Heart left ventricle (tissue), 16 donors: ENCODE data around the gene CUX1. TPM values are rescaled to one million over a fixed set of nuclear protein-coding genes. Genes with fewer than 3 reads are reported as not detected.

Source experiments
- ATAC-seq, 4 donors: fragments of 200-7000 bp; cut with Tn5 transposase; one replicate each; pipeline ENCODE4 v1.9.1; 2020 to 2022; ENCODE audit warnings: moderate library complexity in 4 of 4, mild to moderate bottlenecking in 3 of 4, moderate number of reproducible peaks in 1 of 4
- DNase-seq, 5 donors: peaks; one replicate each; pipeline ENCODE4 v3.0.0-alpha.2; 2020
- H3K27ac ChIP-seq, 12 donors: fragments of 200-600 bp; sonication (generic) in 4 of 12; one replicate each; pipeline versions ENCODE4 v1.5.0 to v1.8.0; 2016 to 2022; ENCODE audit warnings: mild to moderate bottlenecking in 2 of 12
- H3K27me3 ChIP-seq, 9 donors: fragments of 200-600 bp; sonication (generic) in 2 of 9; one replicate each; pipeline versions ENCODE4 v1.5.1 to v1.8.0; 2016 to 2022; ENCODE audit warnings: mild to moderate bottlenecking in 3 of 9
- H3K36me3 ChIP-seq, 9 donors: fragments of 200-600 bp; sonication (generic) in 2 of 9; one replicate each; pipeline versions ENCODE4 v1.5.0 to v1.8.0; 2018 to 2022; ENCODE audit warnings: mild to moderate bottlenecking in 2 of 9
- H3K4me1 ChIP-seq, 12 donors: fragments of 200-600 bp; sonication (generic) in 4 of 12; one replicate each; pipeline versions ENCODE4 v1.5.0 to v1.8.0; 2016 to 2022; ENCODE audit warnings: mild to moderate bottlenecking in 3 of 12
- H3K4me3 ChIP-seq, 12 donors: fragments of 200-600 bp; sonication (generic) in 4 of 12; one replicate each; pipeline versions ENCODE4 v1.5.0 to v1.8.0; 2017 to 2022; ENCODE audit warnings: mild to moderate bottlenecking in 9 of 12, moderate library complexity in 4 of 12
- H3K9me3 ChIP-seq, 12 donors: fragments of 200-600 bp; sonication (generic) in 4 of 12; one replicate each; pipeline versions ENCODE4 v1.5.0 to v1.8.0; 2016 to 2022; ENCODE audit warnings: mild to moderate bottlenecking in 1 of 12
- CTCF ChIP-seq, 12 donors: fragments of 200-600 bp; sonication (generic) in 4 of 12; IDR thresholded peaks; one replicate each; pipeline versions ENCODE4 v1.5.0 to v1.8.0; 2018 to 2022; ENCODE audit warnings: antibody characterized with exemption in 12 of 12, mild to moderate bottlenecking in 5 of 12
- POLR2A ChIP-seq, 2 donors: fragments of 450-650 bp; IDR thresholded peaks; one replicate each; pipeline ENCODE4 v1.6.1; 2017; ENCODE audit warnings: antibody characterized with exemption in 2 of 2, mild to moderate bottlenecking in 2 of 2, moderate library complexity in 2 of 2
- WGBS, 4 donors: extraction: QIAGEN DNeasy Blood & Tissue Kit in 2 of 4; methylation state at CpG; one replicate each; pipeline versions ENCODE4 v1.1.5 to v1.1.7; 2013 to 2018; 5-methylcytosine and 5-hydroxymethylcytosine counted together
- intact Hi-C, 10 donors: fragments of 100-400 bp; cut with DNase I; formaldehyde crosslinking; loops; one replicate each; pipeline versions ENCODE4 v1.11.1 to v1.14.2; 2022
- polyA plus RNA-seq, 2 donors: library from polyadenylated mRNA; stranded (reverse); fragments of 200-250 nt; gene quantifications; one replicate each; pipeline ENCODE4 v1.2.3, GENCODE V29; 2013
- total RNA-seq, 9 donors: library from RNA; depleted of rRNA in 2 of 9; stranded (reverse); fragments of >200 nt in 2 of 9; fragmentation: NEBNext Ultra II Directional in 3 of 9; extraction: Animal tissue kit (Norgen Biotek cat#: 25700) in 3 of 9; gene quantifications; one replicate each; pipeline versions ENCODE4 v1.1.0 to v1.2.4, GENCODE V29; 2016 to 2023
- donor health status: ischemic (EF 13 %, LVEDD 7.1; RV severe dilation, severe dysfunction).
- donor health status: healthy with polysubstance abuse.
- donor health status: DM: no; HTN: yes; CAD: no.
- donor health status: DM: no; HTN: no; CAD: no.
- donor health status: ischemic (EF 25% LVEDD 6.9; RV normal size, moderate dysfunction).
- donor health status: ischemic (EF 25% LVEDD 5.7; RV mildly dilated, moderate dysfunction).
- donor health status: healthy.
- donor health status: DM: yes; HTN: yes; CAD: no.
- donor health status: ischemic (EF 35%, LVEDD 5.7; RV mildly dilated, moderate dysfunction).
- donor health status: nonischemic (EF 11% LVEDD 7.7; RV severe dilation, severe dysfunction).
- donor health status: DM: yes; HTN: yes; CAD: no.
- donor health status: PGD.
- donor health status: ischemic (EF 29% LVEDD 5.4; RV normal size, mild dysfunction).
- donor health status: nonischemic (EF 23%, LVEDD 6.1; RV moderate dilation, normal function).

CUX1 gene
- total and polyA plus RNA-seq, 11 donors: 51.9 to 173 (median 122) TPM

- no peak for DNase-seq
- H3K36me3 ChIP-seq: peaks cover 0 to 22% (median 2%) of the 10 kb centered on the region in 9 donors
- intact Hi-C loops: no loop called here
- TF ChIP-seq POLR2A (IDR thresholded peaks at IDR 0.05) (no peak), CTCF (IDR thresholded peaks at IDR 0.05) (no peak)
- no peak overlapping the region for H3K27ac ChIP-seq
- H3K27me3 ChIP-seq: no peaks in the 10 kb centered on the region
- peak in 1 of 4 donors; percentile 19 for ATAC-seq
- no peaks in the 10 kb centered on the region for H3K9me3 ChIP-seq
- no peak overlapping the region for H3K4me3 ChIP-seq
- peaks cover 0 to 4% (median 0%) of the 10 kb centered on the region in 12 donors for H3K4me1 ChIP-seq
- WGBS, 4 donors: 88 to 94% (median 91%) methylated on average over 13 to 14 of the region's 14 CpGs
Observed at GRCh38 chr7:102220229-102220850, 402.9 kb downstream of the CUX1 start.

- no peak for TF ChIP-seq POLR2A (IDR thresholded peaks at IDR 0.05)
- TF ChIP-seq CTCF (IDR thresholded peaks at IDR 0.05): no peak
- H3K36me3 ChIP-seq: peaks cover 0 to 16% (median 0%) of the 10 kb centered on the region in 9 donors
- no peak for DNase-seq
- no peaks in the 10 kb centered on the region for H3K9me3 ChIP-seq
- H3K27ac ChIP-seq: no peak overlapping the region
- no peaks in the 10 kb centered on the region for H3K27me3 ChIP-seq
- intact Hi-C loops: no loop called here
- no peak for ATAC-seq
- WGBS, 4 donors: 72 to 78% (median 75%) methylated on average over 20 of the region's 20 CpGs
- H3K4me1 ChIP-seq: no peaks in the 10 kb centered on the region
- no peak overlapping the region for H3K4me3 ChIP-seq
Observed at GRCh38 chr7:102220960-102221800, 403.8 kb downstream of the CUX1 start.

GRCh38 chr7:102221961-102222360 is 404.5 kb downstream of the CUX1 start:
- WGBS, 4 donors: 92 to 97% (median 96%) methylated on average over 9 of the region's 9 CpGs
- TF ChIP-seq POLR2A (IDR thresholded peaks at IDR 0.05) (no peak), CTCF (IDR thresholded peaks at IDR 0.05) (no peak)
- intact Hi-C loops: no loop called here

GRCh38 chr7:102222445-102222844 is 405.0 kb downstream of the CUX1 start:
- intact Hi-C loops: no loop called here
- no peak for DNase-seq
- TF ChIP-seq CTCF (IDR thresholded peaks at IDR 0.05): no peak
- TF ChIP-seq POLR2A (IDR thresholded peaks at IDR 0.05): no peak

More at GRCh38 chr7:102221961-102222360, 404.5 kb downstream of the CUX1 start:
- Histone ChIP-seq H3K4me1 (no peaks in the 10 kb centered on the region), H3K27ac (no peak overlapping the region), H3K9me3 (no peaks in the 10 kb centered on the region), H3K36me3 (peaks cover 0 to 20% (median 0%) of the 10 kb centered on the region in 9 donors), H3K4me3 (no peak overlapping the region), H3K27me3 (no peaks in the 10 kb centered on the region)
- DNase-seq (no peak), ATAC-seq (no peak)

More at GRCh38 chr7:102222445-102222844, 405.0 kb downstream of the CUX1 start:
- 93 to 99% (median 95%) methylated on average over 12 of the region's 12 CpGs for WGBS, 4 donors
- Histone ChIP-seq H3K4me1 (no peaks in the 10 kb centered on the region), H3K27ac (no peak overlapping the region), H3K9me3 (no peaks in the 10 kb centered on the region), H3K36me3 (peaks cover 0 to 25% (median 4%) of the 10 kb centered on the region in 9 donors), H3K27me3 (no peaks in the 10 kb centered on the region), H3K4me3 (no peak overlapping the region)
- ATAC-seq: no peak
